Measurements from ENCODE around the gene GPD1. TPM values are rescaled to one million over a fixed set of nuclear protein-coding genes. Genes with fewer than 3 reads are reported as not detected.

The GPD1 gene
- total RNA-seq = not detected in 2 replicates

GRCh38 chr12:50103767-50104321, at the start of gene GPD1:
Gene GPD1, plus strand, starts transcription at chr12:50104008. Its CDS starts 43 bp downstream, at chr12:50104051.

DNA sequence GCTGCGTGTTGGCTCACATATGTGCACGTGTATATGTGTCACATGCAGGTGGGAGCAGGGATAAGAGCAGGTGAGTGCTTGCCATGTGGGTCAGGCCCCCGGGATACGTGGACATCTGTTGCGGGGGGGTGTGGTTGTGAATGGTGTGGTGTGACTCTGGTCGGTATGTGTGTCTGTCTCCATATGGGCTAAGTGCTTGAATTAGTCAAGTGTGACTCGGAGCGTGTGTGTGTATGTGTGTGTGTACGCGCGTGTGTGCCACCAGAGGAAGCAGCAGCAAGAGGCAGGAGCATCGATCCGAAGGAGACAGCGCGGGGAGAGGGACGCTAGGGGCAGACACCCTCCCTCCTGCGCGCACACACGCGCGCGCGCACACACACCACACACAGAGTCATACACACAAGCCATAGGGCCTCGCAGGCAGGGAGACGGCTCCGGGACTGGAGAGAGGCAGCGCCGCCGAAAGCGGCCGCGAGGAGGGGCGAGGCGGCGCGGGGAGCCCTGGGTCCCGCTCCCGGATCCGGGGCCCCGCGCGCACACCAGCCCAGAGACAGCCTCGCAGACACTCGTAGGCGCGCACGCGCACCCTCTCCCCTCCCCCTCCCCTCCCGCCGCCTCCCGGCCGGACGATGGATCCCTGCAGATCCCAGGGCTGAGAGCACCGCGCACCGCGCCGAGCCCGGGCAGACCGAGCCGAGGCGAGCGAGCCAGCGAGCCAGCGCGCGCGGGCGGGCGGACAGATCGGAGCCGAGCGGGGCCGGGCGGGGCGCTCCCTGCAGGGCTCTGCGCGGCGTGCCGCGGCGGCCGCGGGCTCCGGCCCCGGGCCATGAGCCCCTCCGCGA, 46.6 kb upstream of the GPD1 start, which contains the start of gene ASIC1:
Gene ASIC1 (plus strand): TSS at position 597 of the 842 bp plus-strand sequence. CDS start 1,171 bp downstream, outside the sequence.

GRCh38 chr12:50084775-50085614, 18.8 kb upstream of the GPD1 start, which contains the start of gene SMARCD1:
Gene SMARCD1, plus strand, starts transcription at chr12:50085342. Its CDS starts 28 bp downstream, at chr12:50085370.

DNA sequence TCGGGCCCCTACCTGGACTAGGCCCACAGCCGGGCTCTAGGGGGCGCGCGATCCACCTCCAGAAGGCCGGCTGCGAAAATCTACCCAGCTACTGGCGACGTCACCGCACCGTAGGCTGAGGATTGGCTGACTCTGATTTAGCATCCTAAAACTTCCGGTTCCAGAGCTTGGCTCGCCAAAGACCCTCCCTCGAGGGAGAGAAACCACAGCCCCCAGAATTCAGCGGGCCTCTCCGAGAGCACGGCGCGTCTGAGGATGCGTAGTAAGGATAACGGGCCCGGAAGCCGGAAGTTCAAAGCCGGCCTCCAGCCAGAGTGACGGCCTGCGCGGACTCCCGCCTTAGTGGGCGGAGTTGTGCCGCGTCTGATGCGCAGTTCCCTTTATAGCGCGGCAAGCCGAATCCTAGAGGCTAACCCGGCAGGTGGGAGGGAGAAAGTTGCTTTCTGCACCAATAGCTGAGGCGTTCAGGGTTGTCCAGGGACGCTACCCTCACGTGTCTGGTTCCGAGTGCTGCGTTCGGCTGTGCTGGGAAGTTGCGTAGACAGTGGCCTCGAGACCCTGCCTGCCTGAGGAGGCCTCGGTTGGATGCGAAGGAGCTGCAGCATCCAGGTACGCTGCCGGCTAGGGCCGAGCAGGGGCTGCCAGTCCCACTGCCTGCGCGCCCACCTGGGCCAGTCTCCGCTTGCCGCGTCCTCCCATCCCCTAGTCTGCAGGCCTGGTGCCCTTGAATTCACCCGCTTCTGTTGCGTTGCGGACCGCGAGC, 8.1 kb downstream of the GPD1 start, which contains the start of gene COX14:
Gene COX14 (plus strand): TSS at position 544 of the 763 bp plus-strand sequence. CDS start 7,808 bp downstream, outside the sequence.

Other genes starting within 250 kb of the GPD1 start
- gene FAIM2, start 200.1 kb upstream of the GPD1 start, total RNA-seq = not detected in 2 replicates
- gene AQP2, start 153.3 kb upstream of the GPD1 start, total RNA-seq = not detected in 2 replicates
- gene AQP5, start 142.1 kb upstream of the GPD1 start, total RNA-seq = not detected in 2 replicates
- not detected in 2 replicates for gene AQP6, start 131.1 kb upstream of the GPD1 start, total RNA-seq
- 51.0 and 54.1 TPM in 2 replicates for gene RACGAP1, start 78.5 kb upstream of the GPD1 start, total RNA-seq
- 0.25 and 1.9 TPM in 2 replicates for gene ASIC1, start 46.4 kb upstream of the GPD1 start, total RNA-seq
- gene SMARCD1, start 18.7 kb upstream of the GPD1 start, total RNA-seq = 70.9 and 71.6 TPM in 2 replicates
- 48.9 and 57.1 TPM in 2 replicates for gene COX14, start 8.2 kb downstream of the GPD1 start, total RNA-seq
- gene CERS5, start 63.4 kb downstream of the GPD1 start, total RNA-seq = 27.0 and 33.7 TPM in 2 replicates
- gene LIMA1, start 179.5 kb downstream of the GPD1 start, total RNA-seq = 98.0 and 101 TPM in 2 replicates

Data from mammary microvascular endothelial cell (primary cell).